Osteoblast (primary cell): ENCODE measurements around the gene SF3A1. TPM values are rescaled to one million over a fixed set of nuclear protein-coding genes. Genes with fewer than 3 reads are reported as not detected.

Experiments
- DNase-seq: peaks from one replicate; pipeline ENCODE4 v3.0.0; 2011; ENCODE audit warnings: low spot score, mixed read lengths; ENCODE audit not compliant: insufficient read length; ENCODE audit errors: missing footprints
- H2AFZ ChIP-seq: 2 replicates; pipeline ENCODE4 v1.6.0; 2011; ENCODE audit warnings: mild to moderate bottlenecking, low read length
- H3K27ac ChIP-seq: 2 replicates; pipeline ENCODE4 v1.5.1; 2011; ENCODE audit warnings: mild to moderate bottlenecking, low read depth, low read length, moderate library complexity
- H3K27me3 ChIP-seq: 2 replicates; pipeline ENCODE4 v1.6.0; 2012; ENCODE audit warnings: mild to moderate bottlenecking, control low read depth, inconsistent platforms, low read length, moderate library complexity; ENCODE audit not compliant: insufficient read depth
- H3K36me3 ChIP-seq: 2 replicates; pipeline ENCODE4 v1.5.1; 2011; ENCODE audit warnings: mild to moderate bottlenecking, low read length, control low read depth, moderate library complexity; ENCODE audit not compliant: insufficient read depth
- H3K4me1 ChIP-seq: 2 replicates; pipeline ENCODE4 v1.5.1; 2011; ENCODE audit warnings: mild to moderate bottlenecking, low read length, control low read depth, moderate library complexity; ENCODE audit not compliant: insufficient read depth
- H3K4me2 ChIP-seq: 2 replicates; pipeline ENCODE4 v1.6.0; 2011; ENCODE audit warnings: mild to moderate bottlenecking, low read length; ENCODE audit not compliant: insufficient read depth
- H3K4me3 ChIP-seq: fragments of 200-600 bp; sonication (generic); 3 replicates; pipeline ENCODE4 v1.5.1; 2012; ENCODE audit warnings: mild to moderate bottlenecking, low read length, inconsistent platforms; ENCODE audit not compliant: insufficient read depth
- H3K79me2 ChIP-seq: 2 replicates; pipeline ENCODE4 v1.6.0; 2012; ENCODE audit warnings: mild to moderate bottlenecking, low read length, control low read depth, inconsistent platforms; ENCODE audit not compliant: insufficient read depth
- H3K9me3 ChIP-seq: 2 replicates; pipeline ENCODE4 v1.5.1; 2011; ENCODE audit warnings: low read depth, low read length, control low read depth
- H4K20me1 ChIP-seq: 2 replicates; pipeline ENCODE4 v1.6.0; 2012; ENCODE audit warnings: mild to moderate bottlenecking, low read length, control low read depth; ENCODE audit not compliant: insufficient read depth
- CTCF ChIP-seq: IDR thresholded peaks from 2 replicates; pipeline ENCODE4 v1.5.1; 2011; ENCODE audit warnings: mild to moderate bottlenecking, low read depth, low read length, moderate library complexity; ENCODE audit errors: extremely low read depth
- total RNA-seq: library from RNA; depleted of rRNA; stranded (reverse); fragments of >200 nt; gene quantifications from 2 replicates; pipeline ENCODE4 v1.2.3, GENCODE V29; 2012

SF3A1 gene
- total RNA-seq, 1 donor: 21.7 TPM

DNA sequence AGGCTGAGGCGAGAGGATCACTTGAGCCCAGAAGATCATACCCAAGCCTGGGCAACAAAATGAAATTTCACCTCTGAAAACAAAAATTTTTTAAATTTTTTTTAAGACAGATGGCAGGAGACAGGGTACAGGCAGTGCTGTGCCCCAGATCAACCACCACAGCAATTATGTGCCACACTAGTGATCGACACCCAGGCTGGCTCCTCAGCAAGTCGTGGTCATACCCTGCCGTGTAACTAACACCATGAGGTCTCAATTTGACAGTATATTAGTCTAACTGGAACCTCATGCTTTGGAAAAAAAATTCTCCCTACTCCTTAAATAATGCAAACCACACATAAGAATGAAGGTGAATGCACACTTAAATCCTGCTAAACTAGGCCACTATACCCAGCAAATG, 8.3 kb downstream of the SF3A1 start:
- H3K27ac ChIP-seq: no peak overlapping the region
- peaks cover 27% of the 10 kb centered on the region for H4K20me1 ChIP-seq
- no peak for DNase-seq
- peaks cover 67% of the 10 kb centered on the region for H3K79me2 ChIP-seq
- H2AFZ ChIP-seq: no peak overlapping the region
- no peaks in the 10 kb centered on the region for H3K9me3 ChIP-seq
- peaks cover 89% of the 10 kb centered on the region for H3K36me3 ChIP-seq
- H3K4me2 ChIP-seq: no peak overlapping the region
- no peak overlapping the region for H3K4me3 ChIP-seq
- no peaks in the 10 kb centered on the region for H3K4me1 ChIP-seq
- H3K27me3 ChIP-seq: no peaks in the 10 kb centered on the region
- no peak for TF ChIP-seq CTCF

DNA sequence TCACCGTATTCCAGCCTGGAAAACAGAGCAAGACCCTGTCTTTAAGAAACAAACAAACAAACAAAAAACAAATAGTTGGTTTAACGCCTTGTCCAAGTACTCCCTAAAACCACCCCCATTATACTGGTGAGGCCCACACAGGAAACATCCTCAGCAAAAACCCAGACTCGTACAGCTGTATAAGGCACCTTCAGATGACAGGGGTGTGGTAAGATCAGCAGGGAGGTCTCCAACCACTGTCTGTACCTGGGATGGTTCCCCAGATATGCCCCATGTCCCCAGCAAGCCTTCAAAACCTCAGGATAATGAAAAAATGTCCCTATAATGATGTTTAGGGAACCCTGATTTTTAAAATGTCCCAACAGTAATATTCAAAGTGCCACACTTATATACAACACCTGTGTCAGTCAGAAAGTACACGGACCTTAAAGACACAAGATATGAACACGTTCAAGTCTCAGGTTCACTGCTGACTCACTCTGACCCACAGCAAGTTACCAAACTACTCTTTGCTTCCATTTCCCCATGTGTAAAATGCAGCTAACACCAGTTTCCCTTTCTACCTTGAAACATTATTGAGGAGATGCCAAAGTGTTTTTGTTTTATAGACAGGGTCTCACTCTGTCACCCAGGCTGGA, 9.3 kb downstream of the SF3A1 start:
- H3K36me3 ChIP-seq: peaks cover 92% of the 10 kb centered on the region

GRCh38 chr22:30344447-30345200, 12.1 kb downstream of the SF3A1 start:
- Histone ChIP-seq H3K9me3 (no peaks in the 10 kb centered on the region), H3K27me3 (no peaks in the 10 kb centered on the region), H3K4me2 (no peak overlapping the region), H3K4me1 (no peaks in the 10 kb centered on the region), H3K79me2 (peaks cover 32% of the 10 kb centered on the region), H3K36me3 (peaks cover 88% of the 10 kb centered on the region), H3K4me3 (no peak overlapping the region), H3K27ac (no peak overlapping the region), H4K20me1 (peaks cover 19% of the 10 kb centered on the region), H2AFZ (no peak overlapping the region)
- TF ChIP-seq CTCF: no peak
- DNase-seq: no peak

More for the DNA sequence above, 9.3 kb downstream of the SF3A1 start:
- Histone ChIP-seq H4K20me1 (peaks cover 24% of the 10 kb centered on the region), H2AFZ (no peak overlapping the region), H3K79me2 (peaks cover 58% of the 10 kb centered on the region), H3K4me1 (no peaks in the 10 kb centered on the region), H3K9me3 (no peaks in the 10 kb centered on the region), H3K27me3 (no peaks in the 10 kb centered on the region), H3K4me3 (no peak overlapping the region), H3K4me2 (no peak overlapping the region), H3K27ac (no peak overlapping the region)
- no peak for DNase-seq
- no peak for TF ChIP-seq CTCF

- H3K4me1 ChIP-seq: no peaks in the 10 kb centered on the region
- H3K27me3 ChIP-seq: no peaks in the 10 kb centered on the region
- no peaks in the 10 kb centered on the region for H3K9me3 ChIP-seq
- peaks cover 6% of the 10 kb centered on the region for H4K20me1 ChIP-seq
- H3K4me2 ChIP-seq: no peak overlapping the region
- no peak for TF ChIP-seq CTCF
- H3K36me3 ChIP-seq: peaks cover 94% of the 10 kb centered on the region
- no peak overlapping the region for H2AFZ ChIP-seq
- no peak overlapping the region for H3K4me3 ChIP-seq
- no peak overlapping the region for H3K27ac ChIP-seq
- DNase-seq: no peak
- peaks cover 4% of the 10 kb centered on the region for H3K79me2 ChIP-seq
Measured at GRCh38 chr22:30340911-30341685, 15.6 kb downstream of the SF3A1 start.
